Neural crest cell (in vitro differentiated cells): ENCODE measurements around the gene RASAL2. TPM values are rescaled to one million over a fixed set of nuclear protein-coding genes. Genes with fewer than 3 reads are reported as not detected.

ENCODE experiments used
- DNase-seq: peaks from one replicate; pipeline ENCODE4 v3.0.0; 2021; ENCODE audit warnings: low read depth, mixed read lengths, low spot score
- H3K27ac Mint-ChIP-seq: one replicate; pipeline ENCODE4 v1.8.0; 2021; ENCODE audit warnings: mild to moderate bottlenecking, mixed read lengths; ENCODE audit not compliant: unreplicated experiment
- H3K27me3 Mint-ChIP-seq: 2 replicates; pipeline ENCODE4 v1.8.0; 2021; ENCODE audit warnings: low read depth, mild to moderate bottlenecking, mixed read lengths
- H3K36me3 Mint-ChIP-seq: 2 replicates; pipeline ENCODE4 v1.8.0; 2021; ENCODE audit warnings: low read depth, mild to moderate bottlenecking, mixed read lengths
- H3K4me1 Mint-ChIP-seq: 2 replicates; pipeline ENCODE4 v1.8.0; 2021; ENCODE audit warnings: mixed read lengths
- H3K4me3 Mint-ChIP-seq: one replicate; pipeline ENCODE4 v1.8.0; 2021; ENCODE audit warnings: mild to moderate bottlenecking, mixed read lengths
- H3K9me3 Mint-ChIP-seq: 2 replicates; pipeline ENCODE4 v1.8.0; 2021; ENCODE audit warnings: mixed read lengths
- CTCF ChIP-seq: fragments of 200-600 bp; sonication (generic); conservative IDR thresholded peaks from 2 replicates; pipeline ENCODE4 v1.5.0; 2021; ENCODE audit warnings: antibody characterized with exemption, mild to moderate bottlenecking
- total RNA-seq: library from RNA; stranded (reverse); gene quantifications from 2 replicates; pipeline ENCODE4 v1.2.1, GENCODE V29; 2021

RASAL2 gene
- total RNA-seq, 1 donor from 2014 or later, result 20.9 TPM

- no peak overlapping the region for H3K27ac Mint-ChIP-seq
Measured at GRCh38 chr1:178436899-178437298, 343.0 kb downstream of the RASAL2 start.

GRCh38 chr1:178438432-178438831 is 344.5 kb downstream of the RASAL2 start:
- Mint-ChIP-seq H3K27me3 (no peaks in the 10 kb centered on the region), H3K27ac (peak overlapping the region; percentile 83), H3K4me3 (peak overlapping the region; percentile 32), H3K4me1 (peaks cover 13% of the 10 kb centered on the region), H3K36me3 (peaks cover 14% of the 10 kb centered on the region), H3K9me3 (peaks cover 2% of the 10 kb centered on the region)
- no peak for TF ChIP-seq CTCF
- no peak for DNase-seq

More at GRCh38 chr1:178436899-178437298, 343.0 kb downstream of the RASAL2 start:
- H3K4me3 Mint-ChIP-seq, result no peak overlapping the region
- H3K4me1 Mint-ChIP-seq, result peaks cover 13% of the 10 kb centered on the region
- no peaks in the 10 kb centered on the region for H3K27me3 Mint-ChIP-seq
- TF ChIP-seq CTCF, result no peak
- peaks cover 6% of the 10 kb centered on the region for H3K36me3 Mint-ChIP-seq
- H3K9me3 Mint-ChIP-seq, result peaks cover 2% of the 10 kb centered on the region
- DNase-seq, result no peak

- no peak for TF ChIP-seq CTCF
- DNase-seq, result no peak
- Mint-ChIP-seq H3K4me3 (no peak overlapping the region), H3K36me3 (peaks cover 24% of the 10 kb centered on the region), H3K4me1 (peaks cover 13% of the 10 kb centered on the region), H3K9me3 (peaks cover 2% of the 10 kb centered on the region), H3K27ac (no peak overlapping the region), H3K27me3 (no peaks in the 10 kb centered on the region)
Measured at GRCh38 chr1:178442925-178443324, 349.0 kb downstream of the RASAL2 start.

GRCh38 chr1:178450871-178451270 is 357.0 kb downstream of the RASAL2 start:
- Mint-ChIP-seq H3K36me3 (peaks cover 2% of the 10 kb centered on the region), H3K9me3 (no peaks in the 10 kb centered on the region), H3K4me3 (no peak overlapping the region), H3K27me3 (no peaks in the 10 kb centered on the region), H3K27ac (no peak overlapping the region), H3K4me1 (no peaks in the 10 kb centered on the region)
- TF ChIP-seq CTCF, result no peak
- no peak for DNase-seq

GRCh38 chr1:178451529-178451928 is 357.6 kb downstream of the RASAL2 start:
- no peak overlapping the region for H3K4me3 Mint-ChIP-seq
- no peaks in the 10 kb centered on the region for H3K9me3 Mint-ChIP-seq
- H3K27ac Mint-ChIP-seq, result no peak overlapping the region
- peaks cover 5% of the 10 kb centered on the region for H3K36me3 Mint-ChIP-seq
- H3K27me3 Mint-ChIP-seq, result no peaks in the 10 kb centered on the region
- no peak for DNase-seq
- no peaks in the 10 kb centered on the region for H3K4me1 Mint-ChIP-seq
- TF ChIP-seq CTCF, result no peak

GRCh38 chr1:178452013-178452412 is 358.1 kb downstream of the RASAL2 start:
- no peaks in the 10 kb centered on the region for H3K9me3 Mint-ChIP-seq
- no peak for TF ChIP-seq CTCF
- H3K4me3 Mint-ChIP-seq, result no peak overlapping the region

More at GRCh38 chr1:178452013-178452412, 358.1 kb downstream of the RASAL2 start:
- H3K27ac Mint-ChIP-seq, result no peak overlapping the region
- DNase-seq, result no peak
- no peaks in the 10 kb centered on the region for H3K4me1 Mint-ChIP-seq
- H3K36me3 Mint-ChIP-seq, result peaks cover 7% of the 10 kb centered on the region
- H3K27me3 Mint-ChIP-seq, result no peaks in the 10 kb centered on the region
